ENCODE results near the gene WNT5B. TPM values are rescaled to one million over a fixed set of nuclear protein-coding genes. Genes with fewer than 3 reads are reported as not detected.
A peak's percentile ranks its signal among the peaks of the same experiment; 100 is the strongest.

Gene WNT5B
- total RNA-seq, 1 donor = 59.0 TPM

DNA sequence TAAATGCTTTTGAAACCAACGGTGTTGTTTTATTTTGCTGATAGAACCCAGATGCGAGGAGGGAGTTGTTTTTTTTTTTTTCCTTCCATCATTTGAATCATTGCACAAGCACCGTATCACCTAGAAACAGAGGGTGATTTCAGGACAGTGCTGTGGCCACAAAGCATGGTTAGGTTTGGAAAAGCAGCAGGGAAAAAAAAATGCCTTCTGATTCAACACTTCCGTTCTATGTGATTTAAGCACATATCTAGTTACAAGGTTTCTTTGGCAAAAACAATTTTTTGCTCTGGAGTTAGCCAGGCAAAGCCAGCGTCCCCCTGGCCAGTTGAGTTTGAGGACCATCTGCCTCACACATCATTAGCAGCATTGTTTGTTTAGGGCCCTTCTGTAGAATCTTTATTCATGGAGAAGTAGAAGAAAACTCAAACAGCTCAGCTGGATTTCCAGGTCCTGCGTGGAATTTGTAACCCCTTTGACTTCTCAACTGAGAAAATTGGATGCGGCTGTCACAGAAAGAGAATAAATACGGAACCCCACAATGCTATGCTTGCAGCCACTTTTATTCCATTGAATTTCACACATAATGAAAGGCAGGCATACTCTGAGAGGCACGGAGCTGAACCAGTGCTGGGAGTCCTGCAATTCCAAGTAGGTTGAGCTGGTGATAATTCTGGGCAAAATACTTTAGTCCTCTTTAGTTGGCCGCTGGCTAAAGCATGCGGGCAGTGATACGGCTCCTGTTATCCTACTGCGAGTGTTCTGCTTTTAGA is 17.0 kb upstream of the WNT5B start:
- DNase-seq (ENCODE audit: insufficient read length, low spot score, missing footprints) = peak; percentile 78
- H2AFZ ChIP-seq (ENCODE audit: low read length) = no peak overlapping the region
- no peaks in the 10 kb centered on the region for H3K36me3 ChIP-seq (ENCODE audit: insufficient read depth, low read length)
- H3K9me3 ChIP-seq (ENCODE audit: low read depth, low read length) = no peaks in the 10 kb centered on the region
- H4K20me1 ChIP-seq (ENCODE audit: insufficient read depth, low read length) = peaks cover 20% of the 10 kb centered on the region
- peaks cover 28% of the 10 kb centered on the region for H3K4me1 ChIP-seq (ENCODE audit: insufficient read depth, low read length)
- no peak for TF ChIP-seq CTCF (IDR thresholded peaks at IDR 0.05; ENCODE audit: extremely low read depth, low read depth, low read length)
- H3K27me3 ChIP-seq (ENCODE audit: insufficient read depth, low read length) = no peaks in the 10 kb centered on the region
- peak overlapping the region; percentile 35 for H3K4me3 ChIP-seq (ENCODE audit: insufficient read depth, low read length)
- peak overlapping the region; percentile 55 for H3K4me2 ChIP-seq (ENCODE audit: insufficient read depth, low read length)
- peaks cover 97% of the 10 kb centered on the region for H3K79me2 ChIP-seq (ENCODE audit: insufficient read depth, low read length)
- H3K27ac ChIP-seq (ENCODE audit: low read depth, low read length) = peak overlapping the region; percentile 69

DNA sequence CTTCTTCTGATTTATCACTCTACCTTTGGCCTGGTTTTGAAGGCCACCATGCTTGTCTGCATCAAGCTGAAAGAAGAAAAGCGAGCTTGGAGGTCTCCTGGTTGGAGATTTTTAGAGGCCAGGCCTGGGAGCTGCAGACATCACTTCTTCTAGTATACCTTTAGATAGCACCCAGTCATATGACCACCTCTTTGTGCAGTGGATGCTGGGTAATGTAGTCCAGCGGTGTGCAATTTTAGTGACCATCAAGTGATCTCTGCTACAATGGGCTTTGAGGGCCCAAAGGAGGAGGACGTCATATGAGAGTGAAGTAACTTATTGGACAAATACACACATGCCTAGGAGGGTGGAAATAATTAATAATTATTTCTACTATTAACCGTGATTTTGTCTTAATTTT is 15.2 kb upstream of the WNT5B start:
- peaks cover 26% of the 10 kb centered on the region for H3K4me1 ChIP-seq (ENCODE audit: insufficient read depth, low read length)
- no peak overlapping the region for H2AFZ ChIP-seq (ENCODE audit: low read length)
- H3K79me2 ChIP-seq (ENCODE audit: insufficient read depth, low read length) = peaks cover 95% of the 10 kb centered on the region
- no peaks in the 10 kb centered on the region for H3K27me3 ChIP-seq (ENCODE audit: insufficient read depth, low read length)
- no peaks in the 10 kb centered on the region for H3K9me3 ChIP-seq (ENCODE audit: low read depth, low read length)
- peaks cover 28% of the 10 kb centered on the region for H4K20me1 ChIP-seq (ENCODE audit: insufficient read depth, low read length)
- no peaks in the 10 kb centered on the region for H3K36me3 ChIP-seq (ENCODE audit: insufficient read depth, low read length)
- TF ChIP-seq CTCF (IDR thresholded peaks at IDR 0.05; ENCODE audit: extremely low read depth, low read depth, low read length) = no peak
- no peak overlapping the region for H3K4me2 ChIP-seq (ENCODE audit: insufficient read depth, low read length)
- H3K4me3 ChIP-seq (ENCODE audit: insufficient read depth, low read length) = no peak overlapping the region
- DNase-seq (ENCODE audit: insufficient read length, low spot score, missing footprints) = no peak
- H3K27ac ChIP-seq (ENCODE audit: low read depth, low read length) = no peak overlapping the region

GRCh38 chr12:1614360-1614759 is 14.7 kb upstream of the WNT5B start:
- Histone ChIP-seq H3K9me3 (ENCODE audit: low read depth, low read length) (no peaks in the 10 kb centered on the region), H4K20me1 (ENCODE audit: insufficient read depth, low read length) (peaks cover 31% of the 10 kb centered on the region), H3K27me3 (ENCODE audit: insufficient read depth, low read length) (no peaks in the 10 kb centered on the region), H3K4me3 (ENCODE audit: insufficient read depth, low read length) (no peak overlapping the region), H3K36me3 (ENCODE audit: insufficient read depth, low read length) (no peaks in the 10 kb centered on the region), H3K27ac (ENCODE audit: low read depth, low read length) (no peak overlapping the region), H2AFZ (ENCODE audit: low read length) (no peak overlapping the region), H3K4me2 (ENCODE audit: insufficient read depth, low read length) (no peak overlapping the region), H3K79me2 (ENCODE audit: insufficient read depth, low read length) (peaks cover 94% of the 10 kb centered on the region), H3K4me1 (ENCODE audit: insufficient read depth, low read length) (peaks cover 30% of the 10 kb centered on the region)
- DNase-seq (ENCODE audit: insufficient read length, low spot score, missing footprints) = no peak
- TF ChIP-seq CTCF (IDR thresholded peaks at IDR 0.05; ENCODE audit: extremely low read depth, low read depth, low read length) = no peak

- peaks cover 90% of the 10 kb centered on the region for H3K79me2 ChIP-seq (ENCODE audit: insufficient read depth, low read length)
- H3K36me3 ChIP-seq (ENCODE audit: insufficient read depth, low read length) = no peaks in the 10 kb centered on the region
- no peak overlapping the region for H2AFZ ChIP-seq (ENCODE audit: low read length)
- H4K20me1 ChIP-seq (ENCODE audit: insufficient read depth, low read length) = peaks cover 35% of the 10 kb centered on the region
- H3K4me3 ChIP-seq (ENCODE audit: insufficient read depth, low read length) = no peak overlapping the region
- no peak for TF ChIP-seq CTCF (IDR thresholded peaks at IDR 0.05; ENCODE audit: extremely low read depth, low read depth, low read length)
- no peak overlapping the region for H3K4me2 ChIP-seq (ENCODE audit: insufficient read depth, low read length)
- H3K9me3 ChIP-seq (ENCODE audit: low read depth, low read length) = no peaks in the 10 kb centered on the region
- peaks cover 30% of the 10 kb centered on the region for H3K4me1 ChIP-seq (ENCODE audit: insufficient read depth, low read length)
- H3K27ac ChIP-seq (ENCODE audit: low read depth, low read length) = no peak overlapping the region
- no peaks in the 10 kb centered on the region for H3K27me3 ChIP-seq (ENCODE audit: insufficient read depth, low read length)
- DNase-seq (ENCODE audit: insufficient read length, low spot score, missing footprints) = no peak
These were observed 12.6 kb upstream of the WNT5B start for GRCh38 chr12:1616233-1617066.
